A673 (cell line): ENCODE results near the gene HOXB9. TPM values are rescaled to one million over a fixed set of nuclear protein-coding genes. Genes with fewer than 3 reads are reported as not detected.
A peak's percentile ranks its signal among the peaks of the same experiment; 100 is the strongest.

Experiments used
- BruUV-seq: library from RNA; stranded (reverse); fragments of 400-500 nt; replicated peaks from 2 replicates; lab custom pipeline; 2021; lab: Mats Ljungman, UMichigan
- CTCF ChIA-PET: fragments of 300-600 bp; sonication (Branson Sonifier 250); formaldehyde crosslinking; loops from one replicate; lab custom pipeline; 2022; ENCODE audit warnings: antibody characterized with exemption; lab: Charles Lee
- POLR2A ChIA-PET: fragments of 300-600 bp; sonication (Branson Sonifier 250); formaldehyde crosslinking; loops from one replicate; lab custom pipeline; 2022; ENCODE audit warnings: antibody characterized with exemption; ENCODE audit not compliant: low non-redundant PET; lab: Charles Lee
- DNase-seq: peaks from one replicate; pipeline ENCODE4 v3.0.0-alpha.2; 2015; ENCODE audit warnings: low spot score
- H3K27ac ChIP-seq: fragments of 200-600 bp; sonication (generic); 2 replicates; pipeline ENCODE4 v1.5.1; 2016; ENCODE audit warnings: mixed run types, low read depth, mild to moderate bottlenecking, mixed read lengths, antibody characterized with exemption, low read length; ENCODE audit not compliant: poor library complexity, severe bottlenecking
- H3K27me3 ChIP-seq: fragments of 200-600 bp; sonication (generic); replicated peaks from 2 replicates; pipeline ENCODE4 v1.6.1; 2017; ENCODE audit warnings: mixed run types, low read depth, mild to moderate bottlenecking, mixed read lengths, antibody characterized with exemption, low read length; ENCODE audit not compliant: insufficient read depth, poor library complexity
- H3K36me3 ChIP-seq: fragments of 200-600 bp; sonication (generic); 2 replicates; pipeline ENCODE4 v1.6.1; 2016; ENCODE audit warnings: mixed run types, mild to moderate bottlenecking, mixed read lengths, antibody characterized with exemption, low read length; ENCODE audit not compliant: insufficient read depth, poor library complexity, severe bottlenecking
- H3K4me1 ChIP-seq: fragments of 200-600 bp; sonication (generic); 2 replicates; pipeline ENCODE4 v1.6.1; 2017; ENCODE audit warnings: mixed run types, mild to moderate bottlenecking, mixed read lengths, antibody characterized with exemption, low read length; ENCODE audit not compliant: insufficient read depth, poor library complexity, severe bottlenecking
- H3K4me3 ChIP-seq: fragments of 200-600 bp; sonication (generic); 2 replicates; pipeline ENCODE4 v1.5.1; 2016; ENCODE audit warnings: low read depth, mixed run types, mild to moderate bottlenecking, mixed read lengths, low read length; ENCODE audit not compliant: poor library complexity, severe bottlenecking
- H3K9me3 ChIP-seq: fragments of 200-600 bp; sonication (generic); 2 replicates; pipeline ENCODE4 v1.6.1; 2016; ENCODE audit warnings: mixed run types, low read depth, mild to moderate bottlenecking, mixed read lengths, antibody characterized with exemption, low read length; ENCODE audit not compliant: poor library complexity, severe bottlenecking
- CTCF ChIP-seq: fragments of 300-800, 200-600 bp; sonication (generic); conservative IDR thresholded peaks from 2 replicates; pipeline ENCODE4 v1.5.1; 2017; ENCODE audit warnings: low read depth, mild to moderate bottlenecking, antibody characterized with exemption, low read length, moderate library complexity, mixed read lengths
- EZH2 ChIP-seq: fragments of 200-600 bp; sonication (generic); IDR thresholded peaks from 2 replicates; pipeline ENCODE4 v1.6.1; 2017; ENCODE audit warnings: borderline replicate concordance, low read depth, mild to moderate bottlenecking, mixed read lengths, antibody characterized with exemption, low read length; ENCODE audit not compliant: poor library complexity, severe bottlenecking
- intact Hi-C: fragments of 100-400 bp; cut with micrococcal nuclease; formaldehyde crosslinking; loops from one replicate; pipeline ENCODE4 v1.10.0; 2022; ENCODE audit not compliant: unreplicated experiment
- total RNA-seq: library from RNA; stranded (reverse); gene quantifications from 2 replicates; pipeline ENCODE4 v1.2.3, GENCODE V29; 2021

Gene HOXB9
- total RNA-seq, 1 experiment from 2014 or later: 8.2 TPM

- Histone ChIP-seq H3K27ac (peak overlapping the region; percentile 79), H3K9me3 (no peaks in the 10 kb centered on the region), H3K27me3 (no peaks in the 10 kb centered on the region), H3K4me3 (no peak overlapping the region), H3K36me3 (peaks cover 6% of the 10 kb centered on the region), H3K4me1 (peaks cover 38% of the 10 kb centered on the region)
- TF ChIP-seq EZH2: no peak
- no peak for TF ChIP-seq CTCF
- intact Hi-C loops: no loop called here
- no TSS peak for BruUV-seq
- POLR2A ChIA-PET: interaction anchor here (0.5 kb wide), 1 partner anchor 498 kb away, joined by 3 read pairs; the partner anchor contains the start of gene SNX11
- no peak for DNase-seq
- CTCF ChIA-PET: no interaction called here
These were observed 19.9 kb downstream of the HOXB9 start for GRCh38 chr17:48605991-48606891.

- TF ChIP-seq EZH2 (no peak), CTCF (no peak)
- H3K36me3 ChIP-seq: peaks cover 6% of the 10 kb centered on the region
- intact Hi-C loops: no loop called here
- ChIA-PET POLR2A (no interaction called here), CTCF (no interaction called here)
- H3K4me3 ChIP-seq: peak overlapping the region; percentile 67
- H3K27me3 ChIP-seq: no peaks in the 10 kb centered on the region
- H3K9me3 ChIP-seq: no peaks in the 10 kb centered on the region
- H3K4me1 ChIP-seq: peaks cover 38% of the 10 kb centered on the region
- peak; percentile 36 for DNase-seq
- no TSS peak for BruUV-seq
- peak overlapping the region; percentile 79 for H3K27ac ChIP-seq
These were observed 20.7 kb downstream of the HOXB9 start for GRCh38 chr17:48605409-48605919.

GRCh38 chr17:48604770-48605329, 21.3 kb downstream of the HOXB9 start, which contains the start of gene HOXB6:
Gene HOXB6, minus strand, starts transcription at chr17:48604986. Its CDS starts 6,836 bp downstream, at chr17:48598150.
- peak; percentile 66 for DNase-seq
- no peaks in the 10 kb centered on the region for H3K9me3 ChIP-seq
- H3K27me3 ChIP-seq: no peaks in the 10 kb centered on the region
- ChIA-PET CTCF (interaction anchor here (0.6 kb wide), 1 partner anchor 12 kb away, joined by 3 read pairs; no protein-coding TSS in a partner anchor), POLR2A (no interaction called here)
- H3K27ac ChIP-seq: peak within 1 kb of the TSS; percentile 79
- peaks cover 6% of the 10 kb centered on the region for H3K36me3 ChIP-seq
- BruUV-seq: no TSS peak
- peak within 1 kb of the TSS; percentile 67 for H3K4me3 ChIP-seq
- peaks cover 38% of the 10 kb centered on the region for H3K4me1 ChIP-seq
- TF ChIP-seq EZH2 (no peak), CTCF (no peak)
- intact Hi-C loops: no loop called here
